Raji (cell line): Measurements from ENCODE around the gene BEAN1.

Experiments
- POLR2A ChIP-seq: IDR thresholded peaks from 2 replicates; pipeline ENCODE4 v1.6.1; 2011; ENCODE audit warnings: low read depth, low read length, control low read depth; ENCODE audit not compliant: insufficient read depth

BEAN1 gene

GRCh38 chr16:66388350-66389139 lies 38.5 kb upstream of the BEAN1 start:
- TF ChIP-seq POLR2A = no peak

- TF ChIP-seq POLR2A = no peak
Observed at GRCh38 chr16:66389256-66390176, 37.6 kb upstream of the BEAN1 start.

- TF ChIP-seq POLR2A = no peak
Observed at GRCh38 chr16:66390346-66391108, 36.6 kb upstream of the BEAN1 start.

GRCh38 chr16:66391726-66392670 lies 35.1 kb upstream of the BEAN1 start:
- TF ChIP-seq POLR2A = no peak

GRCh38 chr16:66395806-66396555 lies 31.1 kb upstream of the BEAN1 start:
- TF ChIP-seq POLR2A = no peak

GRCh38 chr16:66397736-66398433 lies 29.2 kb upstream of the BEAN1 start:
- TF ChIP-seq POLR2A = no peak

- no peak for TF ChIP-seq POLR2A
Observed at GRCh38 chr16:66399031-66399430, 28.1 kb upstream of the BEAN1 start.

- no peak for TF ChIP-seq POLR2A
Observed at GRCh38 chr16:66399930-66400329, 27.2 kb upstream of the BEAN1 start.

- no peak for TF ChIP-seq POLR2A
Observed at GRCh38 chr16:66400503-66401380, 26.4 kb upstream of the BEAN1 start.

- TF ChIP-seq POLR2A = no peak
Observed at GRCh38 chr16:66401610-66402009, 25.5 kb upstream of the BEAN1 start.

GRCh38 chr16:66402166-66402565 lies 24.9 kb upstream of the BEAN1 start:
- no peak for TF ChIP-seq POLR2A
